Keratinocyte (primary cell): ENCODE data around the gene FAM107B. TPM values are rescaled to one million over a fixed set of nuclear protein-coding genes. Genes with fewer than 3 reads are reported as not detected.

ENCODE experiments used
- DNase-seq: peaks from one replicate; pipeline ENCODE4 v3.0.0-alpha.2; 2011; ENCODE audit warnings: low read depth, missing footprints, low spot score
- FAIRE-seq: peaks from 2 replicates; lab custom pipeline; 2011; peaks lifted over from hg19 to GRCh38; lab: Jason Lieb, UNC
- H2AFZ ChIP-seq: 2 replicates; pipeline ENCODE4 v1.6.0; 2012; ENCODE audit warnings: low read length, control low read depth, inconsistent platforms; ENCODE audit not compliant: control insufficient read depth
- H3K27ac ChIP-seq: 2 replicates; pipeline ENCODE4 v1.5.1; 2011; ENCODE audit warnings: low read length; ENCODE audit not compliant: control insufficient read depth, insufficient read depth
- H3K27me3 ChIP-seq: 3 replicates; pipeline ENCODE4 v1.6.0; 2011; ENCODE audit warnings: low read length; ENCODE audit not compliant: control insufficient read depth, insufficient read depth; ENCODE audit errors: extremely low read depth
- H3K36me3 ChIP-seq, 2 experiments: 2 replicates in 1 of 2; 3 replicates in 1 of 2; pipeline ENCODE4 v1.5.1; 2011; ENCODE audit warnings: low read length in 2 of 2, mild to moderate bottlenecking in 1 of 2; ENCODE audit not compliant: control insufficient read depth in 2 of 2, insufficient read depth in 2 of 2; ENCODE audit errors: extremely low read depth in 1 of 2
- H3K4me1 ChIP-seq: 3 replicates; pipeline ENCODE4 v1.5.1; 2011; ENCODE audit warnings: low read length; ENCODE audit not compliant: control insufficient read depth, insufficient read depth; ENCODE audit errors: extremely low read depth
- H3K4me2 ChIP-seq: 3 replicates; pipeline ENCODE4 v1.6.0; 2011; ENCODE audit warnings: low read depth, low read length; ENCODE audit not compliant: control insufficient read depth, insufficient read depth; ENCODE audit errors: extremely low read depth
- H3K4me3 ChIP-seq, 3 experiments: fragments of 200-600 bp in 1 of 3; sonication (generic) in 1 of 3; 2 replicates in 2 of 3; 3 replicates in 1 of 3; pipeline ENCODE4 v1.5.1; 2011 to 2016; ENCODE audit warnings: low read length in 3 of 3, mild to moderate bottlenecking in 3 of 3, control low read depth in 2 of 3, inconsistent platforms in 1 of 3, low read depth in 1 of 3, mixed read lengths in 1 of 3, mixed run types in 1 of 3, moderate library complexity in 1 of 3; ENCODE audit not compliant: control insufficient read depth in 2 of 3, insufficient read depth in 2 of 3; ENCODE audit errors: extremely low read depth in 1 of 3
- H3K79me2 ChIP-seq: 2 replicates; pipeline ENCODE4 v1.6.0; 2012; ENCODE audit warnings: low read length; ENCODE audit not compliant: control insufficient read depth, insufficient read depth
- H3K9ac ChIP-seq: 3 replicates; pipeline ENCODE4 v1.6.0; 2011; ENCODE audit warnings: low read length; ENCODE audit not compliant: control insufficient read depth, insufficient read depth; ENCODE audit errors: extremely low read depth
- H3K9me1 ChIP-seq: 3 replicates; pipeline ENCODE4 v1.6.0; 2011; ENCODE audit warnings: low read length; ENCODE audit not compliant: control insufficient read depth, insufficient read depth; ENCODE audit errors: extremely low read depth
- H3K9me3 ChIP-seq: 2 replicates; pipeline ENCODE4 v1.5.1; 2012; ENCODE audit warnings: low read depth, low read length; ENCODE audit not compliant: control insufficient read depth
- H4K20me1 ChIP-seq: 3 replicates; pipeline ENCODE4 v1.6.0; 2011; ENCODE audit warnings: low read length; ENCODE audit not compliant: control insufficient read depth, insufficient read depth; ENCODE audit errors: extremely low read depth
- EZH2 ChIP-seq: IDR thresholded peaks from one replicate; pipeline ENCODE4 v1.6.1; 2012; ENCODE audit warnings: inconsistent platforms, mild to moderate bottlenecking, low read length, moderate library complexity
- dilution Hi-C: fragments of 300-500 bp; cut with MboI; formaldehyde crosslinking; loops from one replicate; pipeline ENCODE4 v1.7.0; 2020; ENCODE audit warnings: low sequenced_read_pairs; ENCODE audit not compliant: extremely low pct_ligation_motif_present
- polyA plus RNA-seq, 5 experiments: library from polyadenylated mRNA; depleted of rRNA in 3 of 5; stranded (reverse) in 3 of 5; stranded (forward) in 1 of 5; unstranded in 1 of 5; fragments of >200 nt; gene quantifications; 1 replicate in 1 of 5; 2 replicates in 3 of 5; 3 replicates in 1 of 5; pipeline versions ENCODE4 v1.2.1 to v1.2.3, GENCODE V29; 2011 to 2012; ENCODE audit warnings: missing spikeins in 2 of 5, low read depth in 1 of 5, low replicate concordance in 1 of 5
- TF ChIP-seq, protein P1 (sequence below), 3 experiments: IDR thresholded peaks in 1 of 3; conservative IDR thresholded peaks in 1 of 3; optimal IDR thresholded peaks in 1 of 3; 2 replicates in 2 of 3; 3 replicates in 1 of 3; pipeline versions ENCODE3 to v1.5.1; 2011; ENCODE audit warnings: low read length in 3 of 3, mild to moderate bottlenecking in 3 of 3, moderate library complexity in 2 of 3, control low read depth in 1 of 3, inconsistent platforms in 1 of 3; ENCODE audit not compliant: insufficient read depth in 2 of 3; ENCODE audit errors: extremely low read depth in 1 of 3

The FAM107B gene
- polyA plus RNA-seq, 1 donor (not counting 4 experiments of a cell fraction or from before 2014, with no cell fraction given): 8.7 TPM

DNA sequence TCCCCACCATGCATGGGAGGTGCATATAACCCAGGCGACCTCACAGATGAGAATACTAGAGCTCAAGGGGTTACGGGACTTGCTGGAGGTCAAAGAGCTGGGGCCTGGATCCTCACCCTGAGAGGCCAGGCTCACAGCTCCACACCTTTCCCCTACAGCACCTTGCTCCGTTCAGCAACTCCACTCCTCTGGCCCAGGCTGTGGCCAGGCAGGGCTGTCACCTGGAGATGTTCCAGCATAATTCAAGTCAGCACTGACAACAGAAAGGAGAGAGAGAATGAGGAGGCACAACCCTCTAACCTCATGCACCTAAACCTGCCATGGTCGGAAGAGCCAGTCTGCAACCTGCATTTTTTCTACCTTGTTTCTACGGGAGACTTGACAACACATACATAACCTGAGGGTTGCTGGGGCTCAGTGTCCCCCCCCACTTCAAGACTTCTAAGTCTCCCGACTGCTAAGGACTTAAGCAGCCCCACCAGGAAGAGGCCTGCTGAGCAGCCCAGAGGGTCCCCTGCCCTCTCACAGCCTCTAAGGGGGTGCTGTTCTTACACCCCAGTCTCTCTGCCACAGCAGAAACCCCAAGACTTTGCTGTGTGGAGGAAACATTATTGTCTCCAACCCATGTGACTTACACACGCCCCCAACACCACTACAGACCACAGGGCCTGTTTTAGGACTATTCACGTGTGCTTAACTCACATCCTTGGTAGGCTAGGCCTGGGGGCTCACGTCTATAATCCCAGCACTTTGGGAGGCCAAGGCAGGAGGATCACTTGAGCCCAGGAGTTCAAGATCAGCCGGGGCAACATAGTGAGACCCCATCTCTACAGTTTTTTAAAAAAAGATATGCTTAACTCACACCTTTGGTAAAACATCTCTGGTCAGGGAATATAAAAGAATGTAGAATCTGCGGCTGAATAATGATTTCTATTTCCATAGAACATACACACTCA is 175.6 kb downstream of the FAM107B start:
- FAIRE-seq: no peak
- TF ChIP-seq EZH2: no peak
- TF ChIP-seq, protein P1, sequence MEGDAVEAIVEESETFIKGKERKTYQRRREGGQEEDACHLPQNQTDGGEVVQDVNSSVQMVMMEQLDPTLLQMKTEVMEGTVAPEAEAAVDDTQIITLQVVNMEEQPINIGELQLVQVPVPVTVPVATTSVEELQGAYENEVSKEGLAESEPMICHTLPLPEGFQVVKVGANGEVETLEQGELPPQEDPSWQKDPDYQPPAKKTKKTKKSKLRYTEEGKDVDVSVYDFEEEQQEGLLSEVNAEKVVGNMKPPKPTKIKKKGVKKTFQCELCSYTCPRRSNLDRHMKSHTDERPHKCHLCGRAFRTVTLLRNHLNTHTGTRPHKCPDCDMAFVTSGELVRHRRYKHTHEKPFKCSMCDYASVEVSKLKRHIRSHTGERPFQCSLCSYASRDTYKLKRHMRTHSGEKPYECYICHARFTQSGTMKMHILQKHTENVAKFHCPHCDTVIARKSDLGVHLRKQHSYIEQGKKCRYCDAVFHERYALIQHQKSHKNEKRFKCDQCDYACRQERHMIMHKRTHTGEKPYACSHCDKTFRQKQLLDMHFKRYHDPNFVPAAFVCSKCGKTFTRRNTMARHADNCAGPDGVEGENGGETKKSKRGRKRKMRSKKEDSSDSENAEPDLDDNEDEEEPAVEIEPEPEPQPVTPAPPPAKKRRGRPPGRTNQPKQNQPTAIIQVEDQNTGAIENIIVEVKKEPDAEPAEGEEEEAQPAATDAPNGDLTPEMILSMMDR (optimal IDR thresholded peaks at IDR 0.05 in 1 of 3, IDR thresholded peaks at IDR 0.05 in 1 of 3, conservative IDR thresholded peaks at IDR 0.05 in 1 of 3; ENCODE audit: extremely low read depth in 1 of 3, insufficient read depth in 2 of 3, low read length in 3 of 3): no peak
- peaks cover 24% of the 10 kb centered on the region for H3K79me2 ChIP-seq
- H2AFZ ChIP-seq: no peak overlapping the region
- no peak overlapping the region for H3K4me3 ChIP-seq
- H3K27me3 ChIP-seq: no peaks in the 10 kb centered on the region
- no peaks in the 10 kb centered on the region for H4K20me1 ChIP-seq
- peaks cover 9% of the 10 kb centered on the region for H3K9me1 ChIP-seq
- H3K4me1 ChIP-seq: peaks cover 13% of the 10 kb centered on the region
- H3K9ac ChIP-seq: no peak overlapping the region
- H3K27ac ChIP-seq: no peak overlapping the region
- H3K9me3 ChIP-seq: no peaks in the 10 kb centered on the region
- dilution Hi-C loops: no loop called here
- no peak overlapping the region for H3K4me2 ChIP-seq
- peaks cover 0 to 29% of the 10 kb centered on the region in 2 experiments for H3K36me3 ChIP-seq
- DNase-seq: no peak

DNA sequence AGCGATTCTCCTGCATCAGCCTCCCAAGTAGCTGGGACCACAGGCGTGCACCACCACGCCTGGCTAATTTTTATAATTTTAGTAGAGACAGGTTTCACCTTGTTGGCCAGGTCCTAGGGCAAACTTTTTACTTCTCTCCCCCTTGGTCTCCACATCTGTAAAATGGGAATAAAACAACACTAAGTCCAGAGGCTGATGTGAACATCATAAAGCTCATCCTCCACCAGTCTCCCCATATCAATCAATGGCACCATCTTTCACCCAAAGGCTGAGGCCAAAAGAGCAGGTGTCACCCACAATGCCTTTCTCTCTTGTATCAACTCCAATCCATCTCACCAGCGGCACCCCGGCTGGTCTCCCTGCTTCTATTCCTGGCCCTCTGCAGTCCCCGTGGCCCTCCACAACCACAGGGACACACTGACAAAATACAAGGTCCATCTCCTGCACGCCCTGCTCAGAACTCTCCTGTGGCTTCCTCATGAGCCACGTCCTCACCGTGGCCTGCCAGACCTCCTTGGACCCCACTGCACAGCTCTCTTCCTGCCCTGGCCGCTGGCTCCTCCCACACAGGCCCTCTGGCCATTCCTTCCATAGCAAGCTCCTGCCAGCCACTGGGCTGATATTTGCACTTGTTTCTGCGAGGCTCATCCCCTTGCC is 179.0 kb downstream of the FAM107B start:
- FAIRE-seq (no peak), DNase-seq (no peak)
- TF ChIP-seq, protein P1 (optimal IDR thresholded peaks at IDR 0.05 in 1 of 3, IDR thresholded peaks at IDR 0.05 in 1 of 3, conservative IDR thresholded peaks at IDR 0.05 in 1 of 3; ENCODE audit: extremely low read depth in 1 of 3, insufficient read depth in 2 of 3, low read length in 3 of 3): no peak
- TF ChIP-seq EZH2: no peak
- Histone ChIP-seq H3K79me2 (peaks cover 21% of the 10 kb centered on the region), H3K27ac (no peak overlapping the region), H4K20me1 (no peaks in the 10 kb centered on the region), H3K9me3 (no peaks in the 10 kb centered on the region), H3K9me1 (peaks cover 2% of the 10 kb centered on the region), H3K4me3 (no peak overlapping the region), H3K9ac (no peak overlapping the region), H3K4me1 (peaks cover 14% of the 10 kb centered on the region), H3K27me3 (no peaks in the 10 kb centered on the region), H2AFZ (no peak overlapping the region), H3K36me3 (peaks cover 0 to 20% of the 10 kb centered on the region in 2 experiments), H3K4me2 (no peak overlapping the region)
- dilution Hi-C loops: no loop called here
